Astrocyte (in vitro differentiated cells and primary cell): ENCODE measurements around the gene SEC11C. TPM values are rescaled to one million over a fixed set of nuclear protein-coding genes. Genes with fewer than 3 reads are reported as not detected.

Experiments
- DNase-seq: peaks from one replicate; pipeline ENCODE4 v3.0.0-alpha.2; 2010; ENCODE audit warnings: low read depth
- FAIRE-seq: peaks from 2 replicates; lab custom pipeline; 2011; peaks lifted over from hg19 to GRCh38; lab: Jason Lieb, UNC
- H2AFZ ChIP-seq: 2 replicates; pipeline ENCODE4 v1.6.0; 2012; ENCODE audit warnings: low read depth, low read length, inconsistent platforms
- H3K27ac ChIP-seq: 2 replicates; pipeline ENCODE4 v1.5.1; 2011; ENCODE audit warnings: low read depth, low read length, inconsistent platforms
- H3K27me3 ChIP-seq: 2 replicates; pipeline ENCODE4 v1.6.0; 2011; ENCODE audit warnings: low read length, inconsistent platforms; ENCODE audit not compliant: insufficient read depth
- H3K36me3 ChIP-seq: 2 replicates; pipeline ENCODE4 v1.5.1; 2011; ENCODE audit warnings: low read length, inconsistent platforms; ENCODE audit not compliant: insufficient read depth
- H3K4me1 ChIP-seq: 2 replicates; pipeline ENCODE4 v1.5.1; 2011; ENCODE audit warnings: low read length, inconsistent platforms; ENCODE audit not compliant: insufficient read depth
- H3K4me2 ChIP-seq: 2 replicates; pipeline ENCODE4 v1.6.0; 2012; ENCODE audit warnings: low read length, inconsistent platforms
- H3K4me3 ChIP-seq: 2 replicates; pipeline ENCODE4 v1.5.1; 2011; ENCODE audit warnings: low read depth, mild to moderate bottlenecking, low read length, inconsistent platforms; ENCODE audit not compliant: insufficient read depth
- H3K79me2 ChIP-seq: 2 replicates; pipeline ENCODE4 v1.6.0; 2012; ENCODE audit warnings: mild to moderate bottlenecking, low read length, inconsistent platforms; ENCODE audit not compliant: insufficient read depth
- H3K9ac ChIP-seq: 2 replicates; pipeline ENCODE4 v1.6.0; 2012; ENCODE audit warnings: mild to moderate bottlenecking, low read length, inconsistent platforms
- H3K9me3 ChIP-seq: 2 replicates; pipeline ENCODE4 v1.5.1; 2012; ENCODE audit warnings: low read depth, mild to moderate bottlenecking, low read length, inconsistent platforms; ENCODE audit not compliant: insufficient read depth
- H4K20me1 ChIP-seq: 2 replicates; pipeline ENCODE4 v1.6.0; 2012; ENCODE audit warnings: low read length, inconsistent platforms; ENCODE audit not compliant: insufficient read depth
- H3K27ac Mint-ChIP-seq: one replicate; pipeline ENCODE4 v1.8.0; 2021; ENCODE audit warnings: mild to moderate bottlenecking, mixed read lengths; ENCODE audit not compliant: unreplicated experiment
- H3K27me3 Mint-ChIP-seq: one replicate; pipeline ENCODE4 v1.8.0; 2021; ENCODE audit warnings: low read depth, mixed read lengths; ENCODE audit not compliant: unreplicated experiment
- H3K36me3 Mint-ChIP-seq: one replicate; pipeline ENCODE4 v1.8.0; 2021; ENCODE audit warnings: low read depth, mixed read lengths; ENCODE audit not compliant: unreplicated experiment
- H3K4me1 Mint-ChIP-seq: one replicate; pipeline ENCODE4 v1.8.0; 2021; ENCODE audit warnings: low read depth, mixed read lengths; ENCODE audit not compliant: unreplicated experiment
- H3K4me3 Mint-ChIP-seq: one replicate; pipeline ENCODE4 v1.8.0; 2021; ENCODE audit warnings: mild to moderate bottlenecking, moderate library complexity, mixed read lengths; ENCODE audit not compliant: unreplicated experiment
- H3K9me3 Mint-ChIP-seq: one replicate; pipeline ENCODE4 v1.8.0; 2021; ENCODE audit warnings: mild to moderate bottlenecking, mixed read lengths; ENCODE audit not compliant: unreplicated experiment
- EZH2 ChIP-seq: IDR thresholded peaks from 2 replicates; pipeline ENCODE4 v1.6.1; 2012; ENCODE audit warnings: mild to moderate bottlenecking, low read length, inconsistent platforms; ENCODE audit not compliant: insufficient read depth
- total RNA-seq: library from RNA; stranded (reverse); gene quantifications from 2 replicates; pipeline ENCODE4 v1.2.1, GENCODE V29; 2021
- TF ChIP-seq, protein P1 (sequence below): IDR thresholded peaks from 2 replicates; pipeline ENCODE4 v1.5.1; 2011; ENCODE audit warnings: low read depth, mild to moderate bottlenecking, inconsistent platforms, low read length, moderate library complexity; ENCODE audit not compliant: insufficient read depth

SEC11C gene
- total RNA-seq, 1 donor from 2014 or later = 38.0 TPM

GRCh38 chr18:59101830-59102414 lies 37.8 kb upstream of the SEC11C start:
- H3K4me1 Mint-ChIP-seq = no peaks in the 10 kb centered on the region
- peaks cover 16% of the 10 kb centered on the region for H3K27me3 Mint-ChIP-seq
- Histone ChIP-seq H3K79me2 (no peaks in the 10 kb centered on the region), H3K9ac (no peak overlapping the region), H3K4me1 (no peaks in the 10 kb centered on the region), H3K27ac (no peak overlapping the region), H2AFZ (no peak overlapping the region), H3K4me2 (no peak overlapping the region), H3K27me3 (peaks cover 13% of the 10 kb centered on the region), H3K36me3 (no peaks in the 10 kb centered on the region), H3K9me3 (no peaks in the 10 kb centered on the region), H3K4me3 (no peak overlapping the region), H4K20me1 (no peaks in the 10 kb centered on the region)
- no peak for DNase-seq
- FAIRE-seq = no peak
- H3K9me3 Mint-ChIP-seq = no peaks in the 10 kb centered on the region
- no peak overlapping the region for H3K27ac Mint-ChIP-seq
- H3K4me3 Mint-ChIP-seq = no peak overlapping the region
- TF ChIP-seq EZH2 = no peak
- TF ChIP-seq, protein P1, sequence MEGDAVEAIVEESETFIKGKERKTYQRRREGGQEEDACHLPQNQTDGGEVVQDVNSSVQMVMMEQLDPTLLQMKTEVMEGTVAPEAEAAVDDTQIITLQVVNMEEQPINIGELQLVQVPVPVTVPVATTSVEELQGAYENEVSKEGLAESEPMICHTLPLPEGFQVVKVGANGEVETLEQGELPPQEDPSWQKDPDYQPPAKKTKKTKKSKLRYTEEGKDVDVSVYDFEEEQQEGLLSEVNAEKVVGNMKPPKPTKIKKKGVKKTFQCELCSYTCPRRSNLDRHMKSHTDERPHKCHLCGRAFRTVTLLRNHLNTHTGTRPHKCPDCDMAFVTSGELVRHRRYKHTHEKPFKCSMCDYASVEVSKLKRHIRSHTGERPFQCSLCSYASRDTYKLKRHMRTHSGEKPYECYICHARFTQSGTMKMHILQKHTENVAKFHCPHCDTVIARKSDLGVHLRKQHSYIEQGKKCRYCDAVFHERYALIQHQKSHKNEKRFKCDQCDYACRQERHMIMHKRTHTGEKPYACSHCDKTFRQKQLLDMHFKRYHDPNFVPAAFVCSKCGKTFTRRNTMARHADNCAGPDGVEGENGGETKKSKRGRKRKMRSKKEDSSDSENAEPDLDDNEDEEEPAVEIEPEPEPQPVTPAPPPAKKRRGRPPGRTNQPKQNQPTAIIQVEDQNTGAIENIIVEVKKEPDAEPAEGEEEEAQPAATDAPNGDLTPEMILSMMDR = no peak
- H3K36me3 Mint-ChIP-seq = no peaks in the 10 kb centered on the region

GRCh38 chr18:59109375-59109774 lies 30.3 kb upstream of the SEC11C start:
- H3K4me3 Mint-ChIP-seq = no peak overlapping the region

DNA sequence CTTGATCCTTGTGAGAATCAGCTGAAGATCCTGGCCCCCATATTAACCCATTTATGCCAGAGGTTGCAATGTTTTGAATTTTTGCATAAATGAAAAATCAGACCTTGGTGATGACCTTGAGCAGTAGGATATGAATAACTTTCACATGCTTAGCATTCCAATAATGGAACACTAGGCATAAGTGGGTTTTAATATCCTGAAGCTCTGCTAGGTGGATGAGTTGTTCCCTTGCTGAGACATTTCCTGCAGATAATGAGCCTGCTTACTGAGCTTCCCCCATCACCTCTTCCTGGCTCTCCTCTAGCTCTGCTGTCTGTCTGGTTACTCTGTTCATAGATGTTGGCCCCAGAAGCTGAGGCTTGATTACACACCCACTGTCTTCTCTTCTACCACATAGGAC lies 25.5 kb upstream of the SEC11C start:
- H3K9ac ChIP-seq = no peak overlapping the region
- TF ChIP-seq EZH2 = no peak
- TF ChIP-seq, protein P1 = no peak
- peak; percentile 23 for FAIRE-seq
- H3K36me3 ChIP-seq = no peaks in the 10 kb centered on the region
- no peak overlapping the region for H3K4me3 ChIP-seq
- peaks cover 9% of the 10 kb centered on the region for H3K27me3 ChIP-seq
- no peak overlapping the region for H3K27ac ChIP-seq
- no peaks in the 10 kb centered on the region for H3K9me3 ChIP-seq
- no peaks in the 10 kb centered on the region for H3K79me2 ChIP-seq
- Mint-ChIP-seq H3K9me3 (no peaks in the 10 kb centered on the region), H3K27ac (no peak overlapping the region), H3K4me1 (peaks cover 16% of the 10 kb centered on the region), H3K36me3 (no peaks in the 10 kb centered on the region), H3K4me3 (no peak overlapping the region), H3K27me3 (peaks cover 4% of the 10 kb centered on the region)
- DNase-seq = peak; percentile 20
- H2AFZ ChIP-seq = no peak overlapping the region
- peak overlapping the region; percentile 33 for H3K4me2 ChIP-seq
- H3K4me1 ChIP-seq = peaks cover 6% of the 10 kb centered on the region
- no peaks in the 10 kb centered on the region for H4K20me1 ChIP-seq

More at GRCh38 chr18:59109375-59109774, 30.3 kb upstream of the SEC11C start:
- no peak overlapping the region for H3K27ac ChIP-seq
- no peak overlapping the region for H3K27ac Mint-ChIP-seq
- H3K4me1 ChIP-seq = peaks cover 5% of the 10 kb centered on the region
- peaks cover 9% of the 10 kb centered on the region for H3K27me3 ChIP-seq
- H3K4me1 Mint-ChIP-seq = peaks cover 8% of the 10 kb centered on the region
- no peak overlapping the region for H3K9ac ChIP-seq
- DNase-seq (no peak), FAIRE-seq (no peak)
- TF ChIP-seq EZH2 = no peak
- TF ChIP-seq, protein P1 = no peak
- H3K36me3 ChIP-seq = no peaks in the 10 kb centered on the region
- no peaks in the 10 kb centered on the region for H3K9me3 Mint-ChIP-seq
- no peaks in the 10 kb centered on the region for H3K36me3 Mint-ChIP-seq
- no peaks in the 10 kb centered on the region for H4K20me1 ChIP-seq
- H3K79me2 ChIP-seq = no peaks in the 10 kb centered on the region
- H3K4me2 ChIP-seq = no peak overlapping the region
- H3K9me3 ChIP-seq = no peaks in the 10 kb centered on the region
- peaks cover 2% of the 10 kb centered on the region for H3K27me3 Mint-ChIP-seq
- no peak overlapping the region for H2AFZ ChIP-seq
- H3K4me3 ChIP-seq = no peak overlapping the region
